ENCODE results near the gene DOCK6.

- no peak for TF ChIP-seq CTCF (IDR thresholded peaks at IDR 0.05)
- no peak for TF ChIP-seq POLR2A (IDR thresholded peaks at IDR 0.05)
These were observed 70.4 kb downstream of the DOCK6 start for GRCh38 chr19:11191934-11192333.

Measured in sigmoid colon (tissue), 3 donors.